Body of pancreas (tissue), 4 donors: ENCODE results near the gene LAMC2.

Experiments
- POLR2A ChIP-seq, 3 donors: fragments of 450-650 bp; IDR thresholded peaks; one replicate each; pipeline ENCODE4 v1.6.1; 2016; ENCODE audit warnings: antibody characterized with exemption in 3 of 3, mild to moderate bottlenecking in 2 of 3
- TF ChIP-seq, protein P1 (sequence below), 7 experiments: fragments of 450-650 bp in 4 of 7; fragments of 200-600 bp in 3 of 7; sonication (generic) in 3 of 7; IDR thresholded peaks; one replicate each; pipeline ENCODE4 v1.5.1; 2016 to 2019; ENCODE audit warnings: antibody characterized with exemption in 7 of 7

DNA sequence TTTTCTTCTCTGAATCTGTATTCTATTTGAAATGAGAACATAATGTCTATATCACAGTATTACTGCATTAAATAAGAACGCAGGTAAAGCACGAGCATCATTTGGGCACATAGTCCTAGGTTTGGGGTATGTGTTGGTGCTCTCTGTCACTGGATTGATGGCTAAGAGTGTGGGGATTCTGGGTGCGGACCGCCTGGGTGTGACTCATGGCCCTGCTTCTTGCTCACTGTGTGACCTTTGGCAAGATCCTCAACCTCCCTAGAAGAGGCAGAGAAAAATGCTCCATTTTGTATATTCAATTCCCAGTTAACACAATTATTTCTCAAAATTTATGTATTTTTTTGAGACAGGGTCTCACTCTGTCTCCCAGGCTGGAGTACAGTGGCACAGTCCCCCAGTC lies 99.7 kb downstream of the LAMC2 start:
- TF ChIP-seq, protein P1, sequence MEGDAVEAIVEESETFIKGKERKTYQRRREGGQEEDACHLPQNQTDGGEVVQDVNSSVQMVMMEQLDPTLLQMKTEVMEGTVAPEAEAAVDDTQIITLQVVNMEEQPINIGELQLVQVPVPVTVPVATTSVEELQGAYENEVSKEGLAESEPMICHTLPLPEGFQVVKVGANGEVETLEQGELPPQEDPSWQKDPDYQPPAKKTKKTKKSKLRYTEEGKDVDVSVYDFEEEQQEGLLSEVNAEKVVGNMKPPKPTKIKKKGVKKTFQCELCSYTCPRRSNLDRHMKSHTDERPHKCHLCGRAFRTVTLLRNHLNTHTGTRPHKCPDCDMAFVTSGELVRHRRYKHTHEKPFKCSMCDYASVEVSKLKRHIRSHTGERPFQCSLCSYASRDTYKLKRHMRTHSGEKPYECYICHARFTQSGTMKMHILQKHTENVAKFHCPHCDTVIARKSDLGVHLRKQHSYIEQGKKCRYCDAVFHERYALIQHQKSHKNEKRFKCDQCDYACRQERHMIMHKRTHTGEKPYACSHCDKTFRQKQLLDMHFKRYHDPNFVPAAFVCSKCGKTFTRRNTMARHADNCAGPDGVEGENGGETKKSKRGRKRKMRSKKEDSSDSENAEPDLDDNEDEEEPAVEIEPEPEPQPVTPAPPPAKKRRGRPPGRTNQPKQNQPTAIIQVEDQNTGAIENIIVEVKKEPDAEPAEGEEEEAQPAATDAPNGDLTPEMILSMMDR (IDR thresholded peaks at IDR 0.05): no peak
- no peak for TF ChIP-seq POLR2A (IDR thresholded peaks at IDR 0.05)
